Mononuclear cell (primary cell): ENCODE results near the gene NEGR1. TPM values are rescaled to one million over a fixed set of nuclear protein-coding genes. Genes with fewer than 3 reads are reported as not detected.

Source experiments
- H3K27me3 ChIP-seq: 2 replicates; pipeline ENCODE4 v1.6.0; 2011; ENCODE audit warnings: low read length, control low read depth; ENCODE audit not compliant: insufficient read depth
- H3K4me1 ChIP-seq: 2 replicates; pipeline ENCODE4 v1.5.1; 2011; ENCODE audit warnings: mild to moderate bottlenecking, low read length, control low read depth; ENCODE audit not compliant: insufficient read depth
- H3K4me3 ChIP-seq: 2 replicates; pipeline ENCODE4 v1.5.1; 2011; ENCODE audit warnings: mild to moderate bottlenecking, low read length, moderate library complexity
- H3K9me3 ChIP-seq: 2 replicates; pipeline ENCODE4 v1.5.1; 2011; ENCODE audit warnings: low read depth, mild to moderate bottlenecking, control low read depth, low read length
- total RNA-seq: library from RNA; depleted of rRNA; stranded (reverse); fragments of >200 nt; gene quantifications from one replicate; pipeline ENCODE4 v1.2.3, GENCODE V29; 2012

Gene NEGR1
- total RNA-seq = 0.31 TPM

GRCh38 chr1:72282271-72283021 is at the start of gene NEGR1:
Gene NEGR1, minus strand, starts transcription at chr1:72282539.
- peaks cover 31% of the 10 kb centered on the region for H3K4me1 ChIP-seq
- H3K27me3 ChIP-seq = peaks cover 3% of the 10 kb centered on the region
- H3K9me3 ChIP-seq = no peaks in the 10 kb centered on the region
- peak within 1 kb of the TSS; percentile 67 for H3K4me3 ChIP-seq

GRCh38 chr1:72326494-72326893 is 44.2 kb upstream of the NEGR1 start:
- no peak overlapping the region for H3K4me3 ChIP-seq
- H3K4me1 ChIP-seq = no peaks in the 10 kb centered on the region
- no peaks in the 10 kb centered on the region for H3K27me3 ChIP-seq
- H3K9me3 ChIP-seq = no peaks in the 10 kb centered on the region

DNA sequence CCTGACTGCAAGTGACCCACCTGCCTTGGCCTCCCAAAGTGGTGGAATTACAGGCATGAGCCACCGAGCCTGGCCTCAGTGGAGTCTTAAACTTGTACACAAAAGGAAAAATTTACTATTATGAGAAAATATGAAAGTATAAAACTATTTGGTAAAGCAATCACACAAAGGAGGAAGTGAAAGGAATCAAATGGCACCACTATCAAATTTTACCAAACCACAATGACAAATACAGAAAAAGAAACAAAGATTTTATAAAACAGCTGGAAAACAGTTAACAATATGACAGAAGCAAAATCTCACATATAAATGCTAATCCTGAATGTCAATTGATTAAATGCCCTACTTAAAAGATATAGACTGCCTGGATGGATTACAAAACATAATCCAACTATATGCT is 42.1 kb upstream of the NEGR1 start:
- Histone ChIP-seq H3K9me3 (no peaks in the 10 kb centered on the region), H3K4me1 (no peaks in the 10 kb centered on the region), H3K27me3 (no peaks in the 10 kb centered on the region), H3K4me3 (no peak overlapping the region)

DNA sequence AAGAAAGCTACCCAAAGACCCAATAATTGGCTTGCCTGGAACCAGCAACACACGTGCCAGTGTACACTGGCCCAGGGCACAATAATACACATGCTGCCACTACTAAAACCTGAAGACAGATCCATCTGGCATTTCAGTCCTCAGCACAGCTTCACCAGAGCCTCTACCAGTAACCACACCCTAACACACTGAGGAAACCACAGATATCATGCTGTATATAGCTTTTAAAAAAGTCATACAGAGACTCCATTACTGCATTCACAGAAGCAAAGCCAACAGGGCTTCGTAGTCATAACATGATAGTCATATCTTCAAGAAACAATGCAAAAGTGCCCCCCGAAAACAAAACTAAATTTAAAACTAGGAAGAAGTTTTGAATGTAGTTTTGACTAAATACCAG is 40.6 kb upstream of the NEGR1 start:
- no peaks in the 10 kb centered on the region for H3K27me3 ChIP-seq
- no peaks in the 10 kb centered on the region for H3K9me3 ChIP-seq
- no peak overlapping the region for H3K4me3 ChIP-seq
- H3K4me1 ChIP-seq = no peaks in the 10 kb centered on the region

GRCh38 chr1:72296501-72296900 is 14.2 kb upstream of the NEGR1 start:
- Histone ChIP-seq H3K9me3 (no peaks in the 10 kb centered on the region), H3K27me3 (no peaks in the 10 kb centered on the region), H3K4me1 (no peaks in the 10 kb centered on the region), H3K4me3 (no peak overlapping the region)

- Histone ChIP-seq H3K4me3 (no peak overlapping the region), H3K4me1 (peaks cover 21% of the 10 kb centered on the region), H3K9me3 (no peaks in the 10 kb centered on the region), H3K27me3 (peaks cover 3% of the 10 kb centered on the region)
Measured at GRCh38 chr1:72288886-72289285, 6.5 kb upstream of the NEGR1 start.

DNA sequence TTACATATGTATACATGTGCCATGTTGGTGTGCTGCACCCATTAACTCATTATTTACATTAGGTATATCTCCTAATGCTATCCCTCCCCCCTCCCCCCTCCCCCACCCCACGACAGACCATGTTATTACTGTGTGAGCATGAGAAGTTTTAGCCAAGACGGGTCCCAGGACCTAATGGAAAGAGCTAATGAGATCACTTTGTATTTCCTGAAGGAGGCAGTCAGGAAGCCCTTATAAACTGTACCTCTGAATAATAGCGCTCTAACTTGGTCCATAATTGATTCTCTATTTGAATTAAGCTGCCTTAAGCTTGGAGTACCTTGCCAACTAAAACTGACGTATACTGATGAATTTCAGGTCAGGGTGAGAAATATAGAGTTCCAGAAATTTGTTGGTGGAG is 4.1 kb upstream of the NEGR1 start:
- no peak overlapping the region for H3K4me3 ChIP-seq
- no peaks in the 10 kb centered on the region for H3K9me3 ChIP-seq
- H3K4me1 ChIP-seq = peaks cover 30% of the 10 kb centered on the region
- H3K27me3 ChIP-seq = peaks cover 3% of the 10 kb centered on the region

DNA sequence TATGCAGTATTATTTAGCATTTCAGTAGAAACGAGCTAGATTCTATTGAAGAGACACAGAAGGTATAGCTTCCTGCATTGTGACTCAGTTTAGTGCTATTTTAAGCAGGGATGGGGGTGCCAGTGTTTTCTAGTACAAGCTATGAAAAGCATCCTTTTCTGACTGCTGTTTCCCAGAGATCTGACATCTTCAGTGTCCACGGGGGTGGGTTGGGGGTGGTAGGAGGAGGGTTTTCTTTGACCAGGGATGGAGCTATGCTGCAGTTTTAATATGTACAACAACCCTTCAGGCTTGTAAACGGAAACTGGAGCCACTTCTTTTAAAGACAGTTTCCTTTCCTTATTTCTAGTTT is 2.7 kb upstream of the NEGR1 start:
- Histone ChIP-seq H3K4me3 (peak overlapping the region; percentile 67), H3K9me3 (no peaks in the 10 kb centered on the region), H3K27me3 (peaks cover 3% of the 10 kb centered on the region), H3K4me1 (peaks cover 38% of the 10 kb centered on the region)

DNA sequence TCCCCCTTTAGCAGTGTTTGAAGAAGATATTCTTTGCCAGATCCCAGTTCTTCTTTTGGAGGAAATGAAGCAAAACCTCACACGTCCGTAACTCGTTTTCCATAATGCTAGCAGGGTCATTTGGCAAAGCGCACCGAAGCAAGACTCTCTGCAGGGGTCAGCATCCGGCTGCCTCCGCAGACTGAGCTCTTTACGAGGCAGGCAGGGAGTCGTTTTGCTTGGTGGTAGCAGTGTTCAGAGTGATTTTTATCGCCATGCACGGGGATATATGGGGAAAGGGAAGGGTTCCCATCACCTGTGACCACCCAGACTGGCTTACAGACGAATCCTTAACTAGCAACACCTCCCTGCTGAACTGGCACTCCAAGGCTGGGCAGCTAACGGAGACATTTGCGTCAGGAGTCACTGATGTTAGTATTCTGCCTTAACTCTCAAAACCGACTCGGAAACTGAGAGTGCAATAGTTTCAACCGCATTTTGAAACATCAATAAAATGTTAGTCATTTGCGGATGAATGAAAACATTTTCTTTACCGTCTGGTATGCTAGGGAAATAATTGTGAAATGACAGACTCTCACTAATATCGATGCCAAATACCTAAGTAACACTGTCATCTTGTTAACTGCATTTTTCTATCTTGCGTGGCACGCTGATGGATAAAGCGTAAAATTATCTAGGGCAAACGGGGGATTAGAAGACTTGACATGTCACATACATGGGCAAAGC is 2.2 kb upstream of the NEGR1 start:
- Histone ChIP-seq H3K27me3 (peaks cover 3% of the 10 kb centered on the region), H3K4me3 (peak overlapping the region; percentile 67), H3K9me3 (no peaks in the 10 kb centered on the region), H3K4me1 (peaks cover 35% of the 10 kb centered on the region)

DNA sequence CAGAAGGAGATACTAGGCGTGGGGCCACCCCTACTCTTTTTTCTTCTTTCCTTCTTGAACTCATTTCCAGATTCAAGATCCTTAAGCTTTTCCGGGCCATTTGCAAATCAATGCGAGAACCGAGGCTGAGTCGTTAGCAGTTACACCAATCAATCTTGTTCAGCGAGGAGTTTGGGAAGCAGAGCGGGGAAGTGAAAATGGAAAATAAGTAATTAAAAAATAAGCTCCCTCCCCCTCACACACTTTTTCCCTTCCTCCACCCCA is 1.7 kb upstream of the NEGR1 start:
- Histone ChIP-seq H3K4me1 (peaks cover 31% of the 10 kb centered on the region), H3K27me3 (peaks cover 3% of the 10 kb centered on the region)

GRCh38 chr1:72283307-72284083 is 1.2 kb upstream of the NEGR1 start:
- peaks cover 31% of the 10 kb centered on the region for H3K4me1 ChIP-seq
- peak overlapping the region; percentile 67 for H3K4me3 ChIP-seq
- H3K27me3 ChIP-seq = peaks cover 3% of the 10 kb centered on the region
- H3K9me3 ChIP-seq = no peaks in the 10 kb centered on the region

More for the DNA sequence above, 1.7 kb upstream of the NEGR1 start:
- Histone ChIP-seq H3K9me3 (no peaks in the 10 kb centered on the region), H3K4me3 (peak overlapping the region; percentile 67)

DNA sequence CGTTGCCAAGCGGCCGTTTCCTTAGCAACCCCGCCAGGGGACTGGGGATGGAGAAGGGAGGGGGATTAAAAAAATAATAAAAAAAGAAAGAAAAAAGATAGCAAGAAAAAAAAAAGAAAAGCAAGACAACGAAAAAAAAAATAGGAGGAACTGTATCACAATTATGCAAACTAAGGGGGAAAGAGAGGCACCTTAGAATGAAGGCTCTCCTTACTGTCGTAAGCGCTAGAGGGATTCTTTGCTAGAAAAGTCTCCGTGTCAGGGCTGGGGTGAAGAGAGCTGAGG is 625 bp upstream of the NEGR1 start:
- Histone ChIP-seq H3K9me3 (no peaks in the 10 kb centered on the region), H3K27me3 (peaks cover 3% of the 10 kb centered on the region), H3K4me3 (peak overlapping the region; percentile 67)

DNA sequence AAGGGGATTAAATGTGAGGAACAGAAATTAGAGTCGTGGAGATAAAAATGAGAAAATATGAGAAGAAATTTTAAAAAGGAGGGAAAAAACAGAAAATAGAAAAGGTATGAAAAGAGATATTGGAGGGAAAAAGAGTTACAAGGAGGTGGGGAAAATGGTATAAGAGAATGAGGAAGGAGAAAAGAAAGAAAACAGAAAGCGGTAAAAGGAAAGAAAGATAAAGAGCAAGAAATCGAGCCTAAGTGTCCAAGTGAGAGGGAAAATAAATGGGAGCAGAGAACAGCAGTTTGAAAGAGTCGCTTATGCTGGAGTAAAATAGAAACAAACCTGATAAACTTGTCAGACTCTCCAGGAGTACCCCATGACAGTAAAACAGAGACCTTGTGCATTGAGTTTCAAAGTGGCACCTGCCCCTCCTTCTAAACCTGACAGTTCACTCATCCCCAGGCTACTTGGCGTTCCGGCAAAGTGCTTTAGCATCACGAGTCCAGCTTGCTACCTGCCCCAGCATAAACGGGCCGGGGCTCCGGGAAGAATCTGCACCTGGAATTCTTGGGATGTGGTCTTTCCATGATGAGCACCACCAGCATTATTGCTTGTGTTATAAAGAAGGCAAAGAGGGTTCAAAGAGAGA is 585 bp downstream of the NEGR1 start:
- H3K27me3 ChIP-seq = peaks cover 3% of the 10 kb centered on the region
- no peaks in the 10 kb centered on the region for H3K9me3 ChIP-seq
- H3K4me3 ChIP-seq = peak overlapping the region; percentile 35
- H3K4me1 ChIP-seq = peaks cover 31% of the 10 kb centered on the region

More for the DNA sequence above, 625 bp upstream of the NEGR1 start:
- H3K4me1 ChIP-seq = peaks cover 31% of the 10 kb centered on the region

- H3K4me3 ChIP-seq = no peak overlapping the region
- peaks cover 31% of the 10 kb centered on the region for H3K4me1 ChIP-seq
Measured at GRCh38 chr1:72281144-72281543, 1.2 kb downstream of the NEGR1 start.

DNA sequence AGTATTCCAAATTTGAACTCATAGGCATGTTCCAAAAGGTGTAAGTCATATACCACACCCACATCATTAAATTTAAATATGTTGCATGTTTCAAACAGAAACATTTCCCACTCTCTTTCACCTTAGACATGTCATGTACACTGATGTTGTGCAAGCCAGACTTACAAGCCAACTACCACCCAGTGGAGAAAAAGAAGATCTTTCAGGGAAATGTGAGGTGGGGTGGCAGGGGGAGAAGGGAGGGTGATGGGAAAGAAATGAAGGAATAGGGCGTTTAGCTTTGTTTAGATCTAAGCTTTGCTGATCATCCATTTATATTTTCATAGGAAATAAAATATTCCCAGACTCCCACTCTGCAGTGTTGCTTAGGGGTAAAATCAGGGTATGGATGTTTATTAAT is 1.6 kb downstream of the NEGR1 start:
- no peaks in the 10 kb centered on the region for H3K9me3 ChIP-seq
- H3K4me3 ChIP-seq = no peak overlapping the region
- H3K4me1 ChIP-seq = peaks cover 31% of the 10 kb centered on the region
- H3K27me3 ChIP-seq = peaks cover 3% of the 10 kb centered on the region

More at GRCh38 chr1:72281144-72281543, 1.2 kb downstream of the NEGR1 start:
- Histone ChIP-seq H3K9me3 (no peaks in the 10 kb centered on the region), H3K27me3 (peaks cover 3% of the 10 kb centered on the region)
